NCI-H82 (cell line): ENCODE results near the gene ATE1.
"Not testable (repeated sequence)": the region's sequence is repeated elsewhere in the genome, so short reads cannot be mapped to it uniquely, and the experiment has no call there.

Experiments used
- DNase-seq: peaks from one replicate; lab custom pipeline; 2025; lab: John Stamatoyannopoulos, UW

ATE1 gene

DNA sequence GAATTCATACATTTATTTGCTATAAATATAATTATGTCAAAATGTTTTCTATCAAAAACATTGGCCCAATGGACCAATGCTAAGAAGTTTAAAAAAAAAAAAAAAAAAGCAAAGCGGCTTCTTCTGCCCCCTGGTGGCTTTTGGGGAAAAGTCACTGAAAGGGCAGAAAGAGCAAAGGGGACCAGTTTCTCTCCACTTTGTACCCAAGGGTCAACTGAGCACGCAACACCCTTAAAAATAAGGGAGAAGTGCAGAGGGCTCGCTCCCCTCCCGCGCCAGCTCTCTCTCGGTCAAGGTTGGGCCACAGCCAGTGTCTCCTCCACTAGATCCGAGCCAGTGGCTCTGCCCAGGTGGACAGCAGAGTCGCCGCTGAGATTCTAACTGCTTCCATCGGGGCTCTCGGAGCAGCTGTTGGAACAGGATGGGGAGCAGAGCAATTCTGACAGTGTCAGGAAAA is 193.2 kb downstream of the ATE1 start:
- peak; percentile 39 for DNase-seq

- DNase-seq = no peak
Measured at GRCh38 chr10:121732656-121733445, 195.0 kb downstream of the ATE1 start.

GRCh38 chr10:121732172-121732571 is 195.7 kb downstream of the ATE1 start:
- no peak for DNase-seq

DNA sequence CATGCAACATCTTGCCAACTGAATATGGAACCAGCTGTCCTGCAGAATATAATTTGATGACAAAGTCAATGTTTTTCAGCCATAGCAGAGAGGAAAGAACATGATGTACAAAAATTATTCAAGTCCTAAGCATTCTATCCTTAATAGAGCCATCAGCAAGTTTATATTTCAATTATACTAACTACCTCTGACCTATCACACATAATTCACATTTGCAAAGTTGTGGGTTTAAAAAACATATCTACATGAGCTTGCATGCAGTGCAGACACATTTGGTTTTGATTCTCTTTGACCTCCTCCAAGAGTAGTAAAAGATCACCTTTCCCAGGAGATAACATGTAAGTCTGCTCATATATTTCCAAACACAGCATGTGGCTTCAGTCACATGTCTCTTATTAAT is 203.5 kb downstream of the ATE1 start:
- DNase-seq = no peak

GRCh38 chr10:121722665-121723064 is 205.2 kb downstream of the ATE1 start:
- DNase-seq = no peak

GRCh38 chr10:121721257-121721656 is 206.6 kb downstream of the ATE1 start:
- no peak for DNase-seq

- DNase-seq = no peak
Measured at GRCh38 chr10:121715969-121716368, 211.9 kb downstream of the ATE1 start.

GRCh38 chr10:121715076-121715475 is 212.8 kb downstream of the ATE1 start:
- DNase-seq = no peak

DNA sequence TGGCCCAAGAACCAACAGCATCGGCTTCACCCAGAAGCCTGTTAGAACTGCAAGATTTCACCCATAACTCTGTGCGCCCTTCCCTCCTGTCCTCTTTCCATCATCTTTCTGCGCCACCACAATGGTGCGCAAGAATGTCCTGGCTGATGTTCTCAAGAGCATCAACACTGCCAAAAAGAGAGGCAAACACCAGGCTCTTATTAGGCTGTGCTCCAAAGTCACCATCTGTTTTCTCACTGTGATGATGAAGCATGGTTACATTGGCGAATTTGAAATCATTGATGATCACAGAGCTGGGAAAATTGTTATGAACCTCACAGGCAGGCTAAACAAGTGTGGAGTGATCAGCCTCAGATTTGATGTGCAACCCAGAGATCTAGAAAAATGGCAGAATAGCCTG is 214.3 kb downstream of the ATE1 start:
- no peak for DNase-seq

DNA sequence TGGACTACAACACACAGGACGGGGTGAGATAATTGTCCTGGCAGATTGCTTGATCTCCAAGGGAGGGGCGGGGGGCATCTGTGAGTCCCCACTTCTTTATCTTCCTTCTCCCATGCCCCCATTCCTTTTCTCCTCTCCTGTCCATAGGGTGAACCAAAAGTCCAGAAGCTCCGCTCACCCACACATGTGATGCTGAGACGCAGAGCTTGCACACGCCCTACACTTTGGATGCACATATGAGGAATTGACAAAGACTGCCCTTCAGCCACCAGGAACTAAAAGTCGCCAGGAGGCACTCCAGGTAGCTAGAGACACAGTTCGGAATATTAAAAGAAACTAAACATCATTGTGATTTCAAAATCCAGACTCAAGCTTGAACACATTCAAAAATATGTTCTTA is 216.9 kb downstream of the ATE1 start:
- DNase-seq = no peak

DNA sequence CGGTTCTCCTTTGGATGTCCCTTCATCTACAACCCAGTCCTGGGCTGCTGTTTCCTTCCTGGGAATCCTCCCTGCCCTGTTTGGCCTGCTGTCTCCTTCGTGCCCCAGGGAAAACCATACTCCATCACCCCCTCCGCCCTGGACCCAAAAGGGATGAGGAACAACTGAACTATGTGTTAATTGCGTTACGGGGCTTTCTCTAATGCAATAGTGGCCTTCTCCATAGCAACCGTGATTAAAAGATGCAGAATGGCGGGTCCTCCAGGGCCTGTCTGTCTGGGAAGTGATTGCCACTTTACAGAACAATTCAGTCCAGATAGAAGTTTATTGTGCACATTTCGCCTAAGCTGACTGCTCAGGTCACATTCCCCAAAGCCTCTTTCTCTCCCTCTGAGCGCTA is 217.6 kb downstream of the ATE1 start:
- peak; percentile 77 for DNase-seq

GRCh38 chr10:121709675-121710073 is 218.2 kb downstream of the ATE1 start:
- DNase-seq = no peak

DNA sequence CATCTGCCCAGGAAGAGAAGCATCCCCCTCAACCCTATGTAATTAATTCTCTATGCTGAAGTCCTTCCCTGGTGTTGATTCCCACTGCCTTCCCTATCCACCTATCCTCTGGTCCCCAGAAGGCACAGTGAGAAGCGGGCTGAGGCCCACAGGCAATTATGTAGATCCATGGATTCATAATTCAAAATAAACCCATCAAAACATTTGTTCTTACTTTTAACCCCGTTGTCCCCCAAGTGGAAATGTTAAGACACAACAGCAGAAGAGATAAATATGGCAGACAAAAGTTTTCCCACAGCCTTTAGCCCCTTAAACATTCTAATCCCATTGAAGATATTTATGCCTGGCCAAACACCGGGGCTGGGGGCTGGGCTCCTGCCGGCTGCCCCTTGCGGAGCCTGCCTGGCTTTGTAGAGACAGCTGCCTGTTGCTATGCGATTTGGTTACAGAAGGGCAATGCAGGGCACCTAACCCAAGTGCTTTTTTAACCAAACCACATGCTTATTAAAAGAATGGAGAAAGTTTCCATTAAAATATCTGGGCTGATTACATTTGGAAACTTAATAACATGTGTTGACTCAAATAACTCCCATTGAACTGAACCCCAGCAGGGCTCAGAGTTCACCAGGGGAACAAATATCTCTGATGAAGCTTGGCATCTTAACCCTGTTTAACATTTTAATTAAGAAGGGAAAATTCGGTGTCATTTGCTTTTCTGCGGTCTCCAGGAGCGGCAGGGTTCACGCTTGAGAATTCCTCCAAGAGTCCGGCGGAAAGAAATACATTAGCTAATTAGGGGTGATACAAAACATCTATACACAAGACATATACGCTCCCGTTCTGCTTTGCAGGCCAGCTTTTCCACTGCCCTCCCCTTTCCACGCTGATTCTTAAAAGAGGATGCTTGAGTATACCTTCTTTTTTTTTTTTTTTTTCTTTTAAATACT is 218.8 kb downstream of the ATE1 start:
- DNase-seq = peak; percentile 85

GRCh38 chr10:121702351-121703320 is 225.2 kb downstream of the ATE1 start:
- no peak for DNase-seq

- DNase-seq = no peak
Measured at GRCh38 chr10:121700416-121700815, 227.4 kb downstream of the ATE1 start.

DNA sequence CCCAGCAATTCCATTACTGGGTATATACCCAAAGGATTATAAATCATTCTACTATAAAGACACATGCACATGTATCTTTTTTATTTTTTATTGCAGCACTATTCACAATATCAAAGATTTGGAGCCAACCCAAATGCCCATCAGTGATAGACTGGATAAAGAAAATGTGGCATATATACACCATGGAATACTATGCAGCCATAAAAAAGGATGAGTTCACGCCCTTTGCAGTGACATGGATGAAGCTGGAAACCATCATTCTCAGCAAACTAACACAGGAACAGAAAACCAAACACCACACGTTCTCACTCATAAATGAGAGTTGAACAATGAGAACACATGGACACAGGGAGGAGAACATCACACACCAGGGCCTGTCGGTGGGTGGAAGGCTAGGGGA is 228.1 kb downstream of the ATE1 start:
- not testable (repeated sequence) for DNase-seq

GRCh38 chr10:121698902-121699301 is 228.9 kb downstream of the ATE1 start:
- DNase-seq = no peak

GRCh38 chr10:121698336-121698735 is 229.5 kb downstream of the ATE1 start:
- no peak for DNase-seq

DNA sequence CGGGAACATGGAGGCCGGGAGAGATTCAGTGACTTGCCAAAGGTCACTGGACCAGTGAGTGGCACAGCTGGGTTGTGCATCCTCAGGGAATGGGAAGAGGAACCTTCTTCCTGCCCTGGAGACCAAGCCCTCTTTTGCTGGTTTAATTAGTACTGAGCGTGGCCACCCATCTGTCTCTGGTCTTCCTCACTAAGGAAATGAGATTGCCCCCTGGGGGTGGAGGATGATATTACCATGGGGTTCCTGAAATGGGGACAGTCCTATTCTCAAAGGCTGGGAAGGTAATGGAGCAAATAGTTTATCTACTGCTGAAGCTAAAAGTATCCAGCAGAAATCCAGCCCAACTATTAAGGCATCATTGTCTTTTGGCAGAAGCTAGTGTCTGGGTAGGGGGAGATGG is 231.0 kb downstream of the ATE1 start:
- peak; percentile 84 for DNase-seq

- DNase-seq = no peak
Measured at GRCh38 chr10:121695731-121696464, 231.9 kb downstream of the ATE1 start.
